Ishikawa (cell line): Measurements from ENCODE around the gene MGAT4C.

ENCODE experiments used
- CEBPB ChIP-seq: IDR thresholded peaks from 2 replicates; pipeline ENCODE4 v1.6.1; 2012
- CREB1 ChIP-seq: IDR thresholded peaks from 2 replicates; pipeline ENCODE4 v1.6.1; 2012; ENCODE audit warnings: low read depth
- EGR1 ChIP-seq: IDR thresholded peaks from 2 replicates; pipeline ENCODE4 v1.6.1; 2012
- EP300 ChIP-seq: IDR thresholded peaks from 2 replicates; pipeline ENCODE4 v1.6.1; 2012; ENCODE audit warnings: borderline replicate concordance
- FOXM1 ChIP-seq: IDR thresholded peaks from 2 replicates; pipeline ENCODE4 v1.6.1; 2012; ENCODE audit warnings: low read depth, borderline replicate concordance
- NFIC ChIP-seq: IDR thresholded peaks from 2 replicates; pipeline ENCODE4 v1.6.1; 2012
- RAD21 ChIP-seq: IDR thresholded peaks from 2 replicates; pipeline ENCODE4 v1.6.1; 2012; ENCODE audit warnings: low read depth
- TAF1 ChIP-seq: IDR thresholded peaks from 2 replicates; pipeline ENCODE4 v1.6.1; 2012; ENCODE audit warnings: low read depth, mild to moderate bottlenecking
- TCF12 ChIP-seq: IDR thresholded peaks from 2 replicates; pipeline ENCODE4 v1.6.1; 2012; ENCODE audit warnings: low read depth
- TEAD4 ChIP-seq: IDR thresholded peaks from 2 replicates; pipeline ENCODE4 v1.6.1; 2012
- YY1 ChIP-seq: IDR thresholded peaks from 2 replicates; pipeline ENCODE4 v1.6.1; 2012; ENCODE audit warnings: low read depth
- ZBTB7A ChIP-seq: IDR thresholded peaks from 2 replicates; pipeline ENCODE4 v1.6.1; 2012; ENCODE audit warnings: low read depth
- TF ChIP-seq, protein P1 (sequence below): IDR thresholded peaks from 2 replicates; pipeline ENCODE4 v1.6.1; 2012; ENCODE audit warnings: low read depth, mild to moderate bottlenecking
- TF ChIP-seq, protein P2 (sequence below): IDR thresholded peaks from 2 replicates; pipeline ENCODE4 v1.6.1; 2012
- TF ChIP-seq, protein P3 (sequence below): IDR thresholded peaks from 2 replicates; pipeline ENCODE4 v1.6.1; 2012

MGAT4C gene

DNA sequence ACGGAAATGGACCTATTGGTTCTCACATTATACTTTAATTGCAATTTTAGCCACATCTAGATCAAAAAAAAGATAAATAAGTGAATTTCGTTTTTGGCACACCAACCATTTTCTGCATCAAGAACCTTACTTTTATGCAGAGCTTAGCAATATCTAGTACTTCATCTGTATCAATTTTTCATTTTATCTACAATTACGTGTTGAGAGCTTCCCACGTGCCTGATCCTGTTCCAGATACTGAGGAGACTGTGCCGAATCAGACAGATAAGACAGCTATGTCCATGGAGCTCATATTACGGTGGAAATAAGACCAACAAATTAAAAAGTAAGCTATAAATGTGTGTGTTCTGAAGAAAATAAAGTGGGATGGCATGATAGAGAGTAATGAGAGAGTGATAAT lies 101.6 kb downstream of the MGAT4C start:
- TF ChIP-seq EGR1 (no peak), TEAD4 (no peak), CEBPB (no peak), YY1 (no peak), ZBTB7A (no peak), EP300 (no peak), RAD21 (no peak), CREB1 (no peak), FOXM1 (no peak), TCF12 (no peak), TAF1 (no peak), NFIC (no peak)
- TF ChIP-seq, protein P1, sequence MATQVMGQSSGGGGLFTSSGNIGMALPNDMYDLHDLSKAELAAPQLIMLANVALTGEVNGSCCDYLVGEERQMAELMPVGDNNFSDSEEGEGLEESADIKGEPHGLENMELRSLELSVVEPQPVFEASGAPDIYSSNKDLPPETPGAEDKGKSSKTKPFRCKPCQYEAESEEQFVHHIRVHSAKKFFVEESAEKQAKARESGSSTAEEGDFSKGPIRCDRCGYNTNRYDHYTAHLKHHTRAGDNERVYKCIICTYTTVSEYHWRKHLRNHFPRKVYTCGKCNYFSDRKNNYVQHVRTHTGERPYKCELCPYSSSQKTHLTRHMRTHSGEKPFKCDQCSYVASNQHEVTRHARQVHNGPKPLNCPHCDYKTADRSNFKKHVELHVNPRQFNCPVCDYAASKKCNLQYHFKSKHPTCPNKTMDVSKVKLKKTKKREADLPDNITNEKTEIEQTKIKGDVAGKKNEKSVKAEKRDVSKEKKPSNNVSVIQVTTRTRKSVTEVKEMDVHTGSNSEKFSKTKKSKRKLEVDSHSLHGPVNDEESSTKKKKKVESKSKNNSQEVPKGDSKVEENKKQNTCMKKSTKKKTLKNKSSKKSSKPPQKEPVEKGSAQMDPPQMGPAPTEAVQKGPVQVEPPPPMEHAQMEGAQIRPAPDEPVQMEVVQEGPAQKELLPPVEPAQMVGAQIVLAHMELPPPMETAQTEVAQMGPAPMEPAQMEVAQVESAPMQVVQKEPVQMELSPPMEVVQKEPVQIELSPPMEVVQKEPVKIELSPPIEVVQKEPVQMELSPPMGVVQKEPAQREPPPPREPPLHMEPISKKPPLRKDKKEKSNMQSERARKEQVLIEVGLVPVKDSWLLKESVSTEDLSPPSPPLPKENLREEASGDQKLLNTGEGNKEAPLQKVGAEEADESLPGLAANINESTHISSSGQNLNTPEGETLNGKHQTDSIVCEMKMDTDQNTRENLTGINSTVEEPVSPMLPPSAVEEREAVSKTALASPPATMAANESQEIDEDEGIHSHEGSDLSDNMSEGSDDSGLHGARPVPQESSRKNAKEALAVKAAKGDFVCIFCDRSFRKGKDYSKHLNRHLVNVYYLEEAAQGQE, result no peak
- TF ChIP-seq, protein P2, sequence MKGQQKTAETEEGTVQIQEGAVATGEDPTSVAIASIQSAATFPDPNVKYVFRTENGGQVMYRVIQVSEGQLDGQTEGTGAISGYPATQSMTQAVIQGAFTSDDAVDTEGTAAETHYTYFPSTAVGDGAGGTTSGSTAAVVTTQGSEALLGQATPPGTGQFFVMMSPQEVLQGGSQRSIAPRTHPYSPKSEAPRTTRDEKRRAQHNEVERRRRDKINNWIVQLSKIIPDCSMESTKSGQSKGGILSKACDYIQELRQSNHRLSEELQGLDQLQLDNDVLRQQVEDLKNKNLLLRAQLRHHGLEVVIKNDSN, result no peak
- TF ChIP-seq, protein P3, sequence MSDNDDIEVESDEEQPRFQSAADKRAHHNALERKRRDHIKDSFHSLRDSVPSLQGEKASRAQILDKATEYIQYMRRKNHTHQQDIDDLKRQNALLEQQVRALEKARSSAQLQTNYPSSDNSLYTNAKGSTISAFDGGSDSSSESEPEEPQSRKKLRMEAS, result no peak

GRCh38 chr12:86148612-86149011 lies 107.6 kb downstream of the MGAT4C start:
- TF ChIP-seq, protein P3, result no peak
- TF ChIP-seq TAF1, result no peak
- TF ChIP-seq, protein P2, result no peak
- TF ChIP-seq TCF12, result no peak
- TF ChIP-seq CEBPB, result no peak
- TF ChIP-seq EGR1, result no peak
- no peak for TF ChIP-seq TEAD4
- TF ChIP-seq YY1, result no peak
- no peak for TF ChIP-seq RAD21
- no peak for TF ChIP-seq EP300
- TF ChIP-seq NFIC, result no peak
- TF ChIP-seq ZBTB7A, result no peak
- TF ChIP-seq, protein P1, result no peak
- no peak for TF ChIP-seq FOXM1
- no peak for TF ChIP-seq CREB1

DNA sequence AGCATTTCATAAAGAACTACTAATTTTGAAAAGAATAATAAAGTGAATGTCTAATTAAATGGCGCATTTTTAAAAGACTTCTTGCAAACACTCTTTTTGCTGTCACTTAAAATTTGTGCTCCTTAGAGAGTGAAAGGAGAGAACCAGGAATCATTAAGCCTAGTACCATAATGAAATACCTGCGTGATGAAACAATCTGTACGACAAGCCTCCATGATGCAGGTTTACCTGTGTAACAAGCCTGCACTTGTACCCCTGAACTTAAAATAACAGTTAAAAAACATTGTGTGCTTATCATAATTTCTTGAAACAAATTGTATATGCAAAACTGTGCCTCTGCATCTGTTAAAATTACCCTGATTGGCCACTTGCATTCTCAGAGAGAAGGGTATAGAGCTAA lies 108.1 kb downstream of the MGAT4C start:
- no peak for TF ChIP-seq CEBPB
- TF ChIP-seq YY1, result no peak
- no peak for TF ChIP-seq EP300
- no peak for TF ChIP-seq CREB1
- TF ChIP-seq, protein P2, result no peak
- TF ChIP-seq TAF1, result no peak
- no peak for TF ChIP-seq TCF12
- TF ChIP-seq RAD21, result no peak

DNA sequence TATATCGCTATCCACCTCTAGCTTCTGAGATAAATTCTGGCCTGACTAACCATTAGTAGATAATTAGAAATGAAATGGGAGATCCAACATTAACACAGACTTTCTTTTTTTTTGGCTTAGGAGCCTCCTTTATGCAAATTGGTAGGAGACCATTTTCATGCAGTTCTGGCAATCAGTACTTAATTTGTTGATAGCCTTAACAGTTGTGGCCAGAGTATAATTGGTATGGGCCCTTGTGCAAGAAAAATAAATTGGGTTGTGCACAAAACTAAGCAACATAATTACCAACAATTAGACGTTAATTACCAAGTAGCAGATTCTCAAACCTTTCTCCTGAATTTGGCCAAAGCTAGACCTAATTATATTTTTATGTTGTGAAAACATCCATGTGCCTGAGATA lies 111.0 kb downstream of the MGAT4C start:
- no peak for TF ChIP-seq ZBTB7A
- no peak for TF ChIP-seq TEAD4
- TF ChIP-seq NFIC, result no peak

GRCh38 chr12:86143162-86143561 lies 113.0 kb downstream of the MGAT4C start:
- TF ChIP-seq EP300 (no peak), TAF1 (no peak), CEBPB (no peak), ZBTB7A (no peak), TCF12 (no peak), RAD21 (no peak), CREB1 (no peak), YY1 (no peak), TEAD4 (no peak)
- TF ChIP-seq, protein P3, result no peak
- TF ChIP-seq, protein P1, result no peak
- TF ChIP-seq, protein P2, result no peak
